ENCODE data around the gene DZIP1L. TPM values are rescaled to one million over a fixed set of nuclear protein-coding genes. Genes with fewer than 3 reads are reported as not detected.

The DZIP1L gene
- total RNA-seq, 4 donors from 2014 or later: 12.7 to 23.0 (median 17.2) TPM

DNA sequence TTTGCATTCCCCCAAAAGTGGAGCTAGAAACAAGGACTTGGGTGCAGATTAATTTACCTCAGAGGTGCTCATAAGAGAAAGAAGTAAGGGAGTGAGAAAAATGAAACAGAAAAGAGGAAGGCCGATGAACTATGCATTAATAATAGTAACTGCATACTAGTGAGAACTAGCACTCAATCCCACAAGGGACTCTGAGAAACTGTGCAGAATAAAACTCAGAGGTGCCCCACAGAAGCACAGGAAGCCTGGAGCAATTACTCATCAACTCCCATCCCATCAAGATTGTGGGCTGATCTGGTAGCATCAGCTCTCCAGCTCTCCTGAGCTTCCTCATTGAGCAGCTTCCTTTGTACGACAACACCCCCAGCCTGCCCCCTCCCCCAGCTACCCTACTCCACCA is 54.6 kb downstream of the DZIP1L start:
- Histone ChIP-seq H3K27me3 (no peaks in the 10 kb centered on the region), H3K27ac (no peak overlapping the region), H3K36me3 (peaks cover 0 to 4% of the 10 kb centered on the region in 2 donors), H3K4me1 (no peaks in the 10 kb centered on the region), H3K9me3 (no peaks in the 10 kb centered on the region), H3K4me3 (replicated peaks in 1 of 3) (no peak overlapping the region)
- no peak for TF ChIP-seq POLR2A (IDR thresholded peaks at IDR 0.05)
- TF ChIP-seq, protein P1, sequence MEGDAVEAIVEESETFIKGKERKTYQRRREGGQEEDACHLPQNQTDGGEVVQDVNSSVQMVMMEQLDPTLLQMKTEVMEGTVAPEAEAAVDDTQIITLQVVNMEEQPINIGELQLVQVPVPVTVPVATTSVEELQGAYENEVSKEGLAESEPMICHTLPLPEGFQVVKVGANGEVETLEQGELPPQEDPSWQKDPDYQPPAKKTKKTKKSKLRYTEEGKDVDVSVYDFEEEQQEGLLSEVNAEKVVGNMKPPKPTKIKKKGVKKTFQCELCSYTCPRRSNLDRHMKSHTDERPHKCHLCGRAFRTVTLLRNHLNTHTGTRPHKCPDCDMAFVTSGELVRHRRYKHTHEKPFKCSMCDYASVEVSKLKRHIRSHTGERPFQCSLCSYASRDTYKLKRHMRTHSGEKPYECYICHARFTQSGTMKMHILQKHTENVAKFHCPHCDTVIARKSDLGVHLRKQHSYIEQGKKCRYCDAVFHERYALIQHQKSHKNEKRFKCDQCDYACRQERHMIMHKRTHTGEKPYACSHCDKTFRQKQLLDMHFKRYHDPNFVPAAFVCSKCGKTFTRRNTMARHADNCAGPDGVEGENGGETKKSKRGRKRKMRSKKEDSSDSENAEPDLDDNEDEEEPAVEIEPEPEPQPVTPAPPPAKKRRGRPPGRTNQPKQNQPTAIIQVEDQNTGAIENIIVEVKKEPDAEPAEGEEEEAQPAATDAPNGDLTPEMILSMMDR (IDR thresholded peaks at IDR 0.05): no peak
- intact Hi-C loops (cut with DNase I): no loop called here
- no peak for DNase-seq
- WGBS, 2 donors: 87 to 90% methylated on average over 1 of the region's 2 CpGs

DNA sequence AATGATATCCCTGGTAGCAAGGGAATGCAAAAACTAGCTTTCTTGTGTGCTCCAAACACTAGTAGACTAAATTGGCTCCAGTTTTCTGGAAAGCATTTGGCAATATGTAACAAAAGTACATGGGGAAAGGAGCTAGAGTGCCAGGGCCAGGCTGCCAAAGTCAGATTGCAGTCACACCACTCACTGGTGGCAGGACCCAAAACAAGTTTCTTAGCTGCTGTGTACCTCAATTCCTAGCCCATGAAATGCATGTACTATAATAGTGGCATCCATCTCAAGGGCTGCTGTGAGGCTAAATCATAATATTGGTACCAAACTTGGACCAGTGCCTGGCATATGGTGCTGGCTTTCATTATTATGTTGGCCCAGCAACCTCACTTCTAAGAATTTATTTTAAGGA is 56.1 kb downstream of the DZIP1L start:
- Histone ChIP-seq H3K4me1 (no peaks in the 10 kb centered on the region), H3K36me3 (no peaks in the 10 kb centered on the region), H3K9me3 (no peaks in the 10 kb centered on the region), H3K27me3 (no peaks in the 10 kb centered on the region), H3K27ac (no peak overlapping the region), H3K4me3 (replicated peaks in 1 of 3) (no peak overlapping the region)
- TF ChIP-seq, protein P1 (IDR thresholded peaks at IDR 0.05): no peak
- TF ChIP-seq POLR2A (IDR thresholded peaks at IDR 0.05): no peak
- intact Hi-C loops (cut with DNase I): no loop called here
- no peak for DNase-seq

DNA sequence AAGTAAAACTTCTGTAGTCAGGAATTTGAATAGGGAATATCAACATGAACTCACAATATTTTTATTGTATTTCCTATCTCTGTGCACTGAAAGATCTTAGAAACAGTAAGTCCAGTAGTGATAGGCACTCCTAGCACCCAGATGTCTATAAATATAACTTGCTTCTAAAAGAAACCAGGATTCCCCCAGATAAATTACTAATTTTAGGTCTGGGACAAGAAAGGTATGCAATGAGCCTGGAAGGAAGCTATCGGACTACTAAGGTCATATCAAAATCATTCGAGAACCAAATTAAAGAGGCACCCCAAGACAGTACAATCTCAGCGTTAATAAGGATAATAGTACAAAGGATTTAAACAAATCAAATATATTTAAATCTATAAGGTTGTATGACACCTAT is 58.0 kb downstream of the DZIP1L start:
- Histone ChIP-seq H3K27ac (no peak overlapping the region), H3K4me1 (no peaks in the 10 kb centered on the region), H3K9me3 (no peaks in the 10 kb centered on the region), H3K27me3 (no peaks in the 10 kb centered on the region), H3K36me3 (no peaks in the 10 kb centered on the region), H3K4me3 (replicated peaks in 1 of 3) (no peak overlapping the region)
- intact Hi-C loops (cut with DNase I): no loop called here
- WGBS, 2 donors: 96 to 98% methylated on average over 3 of the region's 3 CpGs
- no peak for DNase-seq
- no peak for TF ChIP-seq POLR2A (IDR thresholded peaks at IDR 0.05)
- TF ChIP-seq, protein P1 (IDR thresholded peaks at IDR 0.05): no peak

DNA sequence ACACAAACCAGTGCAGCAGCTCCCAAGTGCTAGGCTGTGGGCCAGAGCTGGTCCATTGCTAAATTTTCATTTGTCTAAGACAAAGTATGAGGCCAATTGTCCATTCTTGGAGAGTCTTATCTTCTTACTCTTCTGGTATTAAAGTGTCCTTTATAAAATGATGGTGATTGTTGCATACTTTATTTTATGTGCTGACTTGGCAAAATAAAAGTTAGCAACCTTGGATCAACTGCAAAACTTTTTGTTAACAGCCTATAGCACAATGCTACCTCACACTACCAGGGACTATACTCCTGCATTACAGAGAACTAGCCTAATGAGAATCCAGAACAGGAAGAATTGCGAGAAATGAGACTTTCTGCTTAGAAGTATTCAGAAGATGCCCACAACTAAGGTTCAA is 61.4 kb downstream of the DZIP1L start:
- Histone ChIP-seq H3K4me3 (replicated peaks in 1 of 3) (no peak overlapping the region), H3K27ac (no peak overlapping the region), H3K4me1 (no peaks in the 10 kb centered on the region), H3K27me3 (no peaks in the 10 kb centered on the region), H3K36me3 (no peaks in the 10 kb centered on the region), H3K9me3 (no peaks in the 10 kb centered on the region)
- intact Hi-C loops (cut with DNase I): no loop called here
- WGBS, 2 donors: 100% methylated on average over 1 of the region's 1 CpG
- TF ChIP-seq POLR2A (IDR thresholded peaks at IDR 0.05): no peak
- TF ChIP-seq, protein P1 (IDR thresholded peaks at IDR 0.05): no peak
- no peak for DNase-seq

DNA sequence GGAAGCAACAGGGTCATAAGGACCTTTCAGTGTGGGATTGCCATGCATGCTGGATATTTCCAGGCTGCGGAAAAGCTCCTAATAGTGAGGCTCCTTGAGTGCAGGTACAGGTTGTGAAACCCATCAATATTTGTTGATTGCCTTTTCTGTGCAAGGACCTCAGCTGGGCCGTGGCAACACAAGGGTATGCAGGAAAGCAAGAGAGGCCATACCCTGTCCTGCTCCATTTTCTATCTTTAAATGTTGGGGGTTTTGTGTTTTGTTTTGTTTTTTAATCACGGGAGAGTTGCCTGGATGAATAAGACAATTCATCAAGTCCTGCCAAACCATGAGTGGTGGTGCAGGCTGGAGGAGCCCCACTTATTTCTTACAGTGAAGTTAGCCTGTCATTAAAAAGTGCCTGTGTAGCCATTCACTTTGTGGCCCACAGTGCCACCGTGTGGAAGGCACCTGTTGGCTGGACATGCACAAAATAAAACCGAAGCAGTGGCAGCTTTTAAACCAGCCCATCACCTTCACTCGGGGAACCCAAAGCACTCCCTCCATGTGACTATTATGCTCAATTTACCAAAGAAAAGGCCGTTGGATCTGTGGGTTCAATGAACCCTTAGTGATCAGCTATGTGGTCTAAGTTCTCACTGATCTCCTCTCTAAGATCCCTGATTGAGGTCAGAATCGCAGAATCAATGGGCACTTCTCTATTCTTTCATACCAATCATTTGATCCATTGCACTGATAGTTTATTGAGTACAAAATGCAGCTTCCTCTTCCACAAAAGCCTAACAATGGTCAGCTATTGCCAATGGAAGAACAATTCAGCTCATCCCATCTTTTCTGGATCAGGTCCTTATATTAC is 63.2 kb downstream of the DZIP1L start:
- intact Hi-C loops (cut with DNase I): no loop called here
- DNase-seq: peak; percentile 67 to 69

More for the DNA sequence above, 63.2 kb downstream of the DZIP1L start:
- H3K9me3 ChIP-seq: no peaks in the 10 kb centered on the region
- no peaks in the 10 kb centered on the region for H3K4me1 ChIP-seq
- H3K4me3 ChIP-seq (replicated peaks in 1 of 3): no peak overlapping the region
- no peaks in the 10 kb centered on the region for H3K36me3 ChIP-seq
- no peak overlapping the region for H3K27ac ChIP-seq
- TF ChIP-seq, protein P1 (IDR thresholded peaks at IDR 0.05): peak in 4 of 6 experiments; percentile 47 to 75 (median 65)
- TF ChIP-seq POLR2A (IDR thresholded peaks at IDR 0.05): no peak
- whole genome bisulfite sequencing, 2 donors: 47 to 51% methylated on average over 8 of the region's 8 CpGs
- H3K27me3 ChIP-seq: no peaks in the 10 kb centered on the region
